Measurements from ENCODE around the gene SLC17A4. TPM values are rescaled to one million over a fixed set of nuclear protein-coding genes. Genes with fewer than 3 reads are reported as not detected.

Gene SLC17A4
- not detected in 2 replicates for total RNA-seq

GRCh38 chr6:25754535-25754934, at the start of gene SLC17A4:
TSS of gene SLC17A4 (plus strand) at chr6:25754742. CDS start at chr6:25761963, 7,221 bp downstream.

Other genes with a start within 250 kb of the SLC17A4 start
- gene SCGN, start 102.5 kb upstream of the SLC17A4 start, total RNA-seq = not detected in 2 replicates
- not detected in 2 replicates for gene SLC17A1, start 77.3 kb downstream of the SLC17A4 start, total RNA-seq
- not detected in 2 replicates for gene SLC17A3, start 119.5 kb downstream of the SLC17A4 start, total RNA-seq
- not detected in 2 replicates for gene SLC17A2, start 175.9 kb downstream of the SLC17A4 start, total RNA-seq
- 21.7 and 22.0 TPM in 2 replicates for gene TRIM38, start 208.1 kb downstream of the SLC17A4 start, total RNA-seq